Fibroblast of lung (primary cell): ENCODE data around the gene FCMR.

ENCODE experiments used
- CTCF ChIP-seq, 2 donors: IDR thresholded peaks in 1 of 2; conservative IDR thresholded peaks in 1 of 2; 1 replicate in 1 of 2; 2 replicates in 1 of 2; pipeline ENCODE4 v1.5.1; 2011 to 2012; ENCODE audit warnings: low read length in 2 of 2, control low read depth in 1 of 2, inconsistent platforms in 1 of 2, low read depth in 1 of 2, mild to moderate bottlenecking in 1 of 2
- EZH2 ChIP-seq: IDR thresholded peaks from 2 replicates; pipeline ENCODE4 v1.5.1; 2012; ENCODE audit warnings: low read length, control low read depth, mild to moderate bottlenecking; ENCODE audit errors: missing control alignments

DNA sequence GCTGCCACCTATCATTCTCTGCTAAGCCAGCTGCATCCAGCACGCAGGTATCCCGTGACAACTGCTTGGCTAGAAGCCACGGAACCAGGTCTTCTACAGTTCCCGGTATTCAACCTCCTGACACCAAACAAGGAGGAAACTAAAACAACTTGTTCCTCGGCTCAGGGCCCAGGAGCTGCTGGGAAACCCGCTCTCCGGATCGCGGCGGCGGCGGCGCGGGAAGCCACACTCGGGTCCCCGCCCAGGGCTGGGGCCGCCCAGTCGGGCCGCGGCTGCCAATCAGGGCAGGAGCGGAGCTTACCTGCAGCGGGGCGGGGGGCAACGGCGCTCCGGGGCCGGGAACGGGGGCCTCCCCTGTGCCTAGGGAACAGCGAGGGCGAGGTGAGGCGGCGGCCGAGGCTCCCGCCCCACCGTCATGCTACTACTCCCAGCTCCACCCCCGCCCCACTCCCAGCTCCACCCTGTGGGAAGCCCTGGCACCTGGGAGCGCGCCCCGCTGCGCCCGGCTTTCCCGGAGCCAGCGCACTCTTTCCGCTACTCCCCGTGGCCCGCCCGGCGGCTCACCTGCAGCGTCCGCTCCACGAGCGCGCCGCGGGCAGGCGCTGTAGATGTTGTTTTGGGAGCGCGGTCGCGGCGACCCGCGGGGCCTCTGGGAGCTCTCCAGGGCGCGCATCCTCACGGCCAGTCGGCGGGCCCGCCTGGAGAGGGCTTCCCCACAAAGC is 12.4 kb downstream of the FCMR start:
- TF ChIP-seq CTCF (conservative IDR thresholded peaks at IDR 0.05 in 1 of 2, IDR thresholded peaks at IDR 0.05 in 1 of 2; ENCODE audit: low read depth in 1 of 2, low read length in 2 of 2): no peak
- TF ChIP-seq EZH2: no peak
